Type B pancreatic cell (in vitro differentiated cells): ENCODE results near the gene NUP133. TPM values are rescaled to one million over a fixed set of nuclear protein-coding genes. Genes with fewer than 3 reads are reported as not detected.
A peak's percentile ranks its signal among the peaks of the same experiment; 100 is the strongest.

ENCODE experiments used
- DNase-seq: peaks from one replicate; pipeline ENCODE4 v3.0.0; 2021; ENCODE audit warnings: mixed read lengths; ENCODE audit not compliant: unreplicated experiment; ENCODE audit errors: extremely low spot score
- H3K27ac Mint-ChIP-seq: 2 replicates; pipeline ENCODE4 v1.8.0; 2021; ENCODE audit warnings: mild to moderate bottlenecking, mixed read lengths
- H3K27me3 Mint-ChIP-seq: 2 replicates; pipeline ENCODE4 v1.8.0; 2021; ENCODE audit warnings: mixed read lengths
- H3K36me3 Mint-ChIP-seq: 2 replicates; pipeline ENCODE4 v1.8.0; 2021; ENCODE audit warnings: mixed read lengths
- H3K4me1 Mint-ChIP-seq: one replicate; pipeline ENCODE4 v1.8.0; 2021; ENCODE audit warnings: mixed read lengths; ENCODE audit not compliant: unreplicated experiment
- H3K4me3 Mint-ChIP-seq: 2 replicates; pipeline ENCODE4 v1.8.0; 2021; ENCODE audit warnings: mild to moderate bottlenecking, mixed read lengths
- H3K9me3 Mint-ChIP-seq: 2 replicates; pipeline ENCODE4 v1.8.0; 2021; ENCODE audit warnings: mixed read lengths
- total RNA-seq: library from RNA; stranded (reverse); gene quantifications from 2 replicates; pipeline ENCODE4 v1.2.1, GENCODE V29; 2021; ENCODE audit warnings: low replicate concordance
- TF ChIP-seq, protein P1 (sequence below): fragments of 200-600 bp; sonication (generic); conservative IDR thresholded peaks from 2 replicates; pipeline ENCODE4 v1.5.0; 2021; ENCODE audit warnings: antibody characterized with exemption, mild to moderate bottlenecking

The NUP133 gene
- total RNA-seq, 1 donor from 2014 or later: 53.9 TPM

DNA sequence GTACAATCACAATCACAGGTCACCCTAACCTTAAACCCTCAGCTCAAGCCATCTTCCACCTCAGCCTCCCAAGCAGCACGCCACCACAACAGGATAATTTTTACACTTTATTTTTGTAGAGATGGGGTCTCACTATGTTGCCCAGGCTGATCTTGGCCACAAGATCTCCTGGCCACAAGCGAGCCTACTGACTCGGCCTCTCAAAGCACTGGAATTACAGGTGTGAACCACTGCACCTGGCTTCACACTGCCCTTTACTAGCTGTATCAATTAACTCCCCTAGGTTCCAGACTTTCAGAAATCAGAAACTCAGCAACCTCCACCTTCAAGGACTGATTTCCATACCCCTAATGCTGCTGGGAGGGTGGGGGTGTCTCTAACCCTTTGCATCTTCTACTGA, 37.0 kb downstream of the NUP133 start:
- no peak for DNase-seq
- no peaks in the 10 kb centered on the region for H3K27me3 Mint-ChIP-seq
- H3K9me3 Mint-ChIP-seq: no peaks in the 10 kb centered on the region
- H3K4me3 Mint-ChIP-seq: no peak overlapping the region
- no peak overlapping the region for H3K27ac Mint-ChIP-seq
- TF ChIP-seq, protein P1, sequence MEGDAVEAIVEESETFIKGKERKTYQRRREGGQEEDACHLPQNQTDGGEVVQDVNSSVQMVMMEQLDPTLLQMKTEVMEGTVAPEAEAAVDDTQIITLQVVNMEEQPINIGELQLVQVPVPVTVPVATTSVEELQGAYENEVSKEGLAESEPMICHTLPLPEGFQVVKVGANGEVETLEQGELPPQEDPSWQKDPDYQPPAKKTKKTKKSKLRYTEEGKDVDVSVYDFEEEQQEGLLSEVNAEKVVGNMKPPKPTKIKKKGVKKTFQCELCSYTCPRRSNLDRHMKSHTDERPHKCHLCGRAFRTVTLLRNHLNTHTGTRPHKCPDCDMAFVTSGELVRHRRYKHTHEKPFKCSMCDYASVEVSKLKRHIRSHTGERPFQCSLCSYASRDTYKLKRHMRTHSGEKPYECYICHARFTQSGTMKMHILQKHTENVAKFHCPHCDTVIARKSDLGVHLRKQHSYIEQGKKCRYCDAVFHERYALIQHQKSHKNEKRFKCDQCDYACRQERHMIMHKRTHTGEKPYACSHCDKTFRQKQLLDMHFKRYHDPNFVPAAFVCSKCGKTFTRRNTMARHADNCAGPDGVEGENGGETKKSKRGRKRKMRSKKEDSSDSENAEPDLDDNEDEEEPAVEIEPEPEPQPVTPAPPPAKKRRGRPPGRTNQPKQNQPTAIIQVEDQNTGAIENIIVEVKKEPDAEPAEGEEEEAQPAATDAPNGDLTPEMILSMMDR: no peak
- peaks cover 23% of the 10 kb centered on the region for H3K36me3 Mint-ChIP-seq
- H3K4me1 Mint-ChIP-seq: no peaks in the 10 kb centered on the region

DNA sequence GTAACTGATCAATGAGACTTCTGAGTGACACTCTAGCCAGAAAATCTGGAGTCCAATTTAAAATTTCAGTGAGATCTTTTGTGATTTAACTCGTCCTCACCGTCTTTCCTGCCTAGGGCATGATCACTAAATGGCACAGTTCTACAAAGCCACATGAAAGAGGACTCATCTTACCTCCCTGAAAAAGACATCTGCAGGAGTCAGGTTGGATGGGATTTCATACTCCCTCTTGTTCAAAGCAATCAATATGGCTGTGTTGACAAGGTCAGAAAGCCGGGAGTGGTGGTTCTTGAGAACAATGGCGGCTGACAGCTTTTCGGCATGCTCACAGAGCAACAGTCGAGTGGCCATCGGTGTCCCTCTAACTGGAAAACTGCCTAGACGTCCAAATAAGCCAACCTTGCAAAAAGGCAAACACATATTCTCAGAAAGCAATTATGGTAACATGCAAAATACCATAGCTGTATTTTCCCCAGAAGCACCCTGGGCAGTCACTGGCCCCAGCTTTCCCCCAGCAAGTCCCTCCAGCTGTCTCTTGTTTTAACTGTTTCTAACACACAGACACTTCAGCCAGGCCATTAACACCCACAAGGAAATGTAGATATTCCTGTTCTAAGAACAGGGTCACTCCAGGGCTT, 37.6 kb downstream of the NUP133 start:
- no peak for DNase-seq
- H3K4me3 Mint-ChIP-seq: no peak overlapping the region
- H3K4me1 Mint-ChIP-seq: no peaks in the 10 kb centered on the region
- no peaks in the 10 kb centered on the region for H3K27me3 Mint-ChIP-seq
- H3K27ac Mint-ChIP-seq: no peak overlapping the region
- no peaks in the 10 kb centered on the region for H3K9me3 Mint-ChIP-seq
- peaks cover 21% of the 10 kb centered on the region for H3K36me3 Mint-ChIP-seq
- TF ChIP-seq, protein P1: no peak

DNA sequence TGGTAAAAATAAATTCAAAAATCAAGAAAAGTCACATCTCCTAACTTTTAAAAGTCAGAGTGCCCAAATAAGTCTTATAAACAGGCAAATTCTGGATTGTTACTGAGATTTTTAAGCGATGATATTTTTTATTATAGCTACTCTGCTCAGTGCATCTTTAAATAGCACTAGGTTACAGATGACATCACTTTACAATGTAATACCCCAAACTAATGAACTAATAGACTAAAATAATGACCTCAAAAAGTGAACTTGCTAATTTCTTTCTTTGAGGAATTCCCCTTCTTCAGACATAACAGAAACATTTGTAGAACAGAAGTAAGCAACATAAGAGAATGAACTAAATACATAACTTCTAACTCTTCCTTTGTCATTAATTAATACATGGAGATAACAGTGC, 41.3 kb downstream of the NUP133 start:
- peaks cover 28% of the 10 kb centered on the region for H3K36me3 Mint-ChIP-seq
- no peaks in the 10 kb centered on the region for H3K9me3 Mint-ChIP-seq
- TF ChIP-seq, protein P1: no peak
- H3K4me3 Mint-ChIP-seq: no peak overlapping the region
- no peak for DNase-seq
- no peaks in the 10 kb centered on the region for H3K27me3 Mint-ChIP-seq
- no peaks in the 10 kb centered on the region for H3K4me1 Mint-ChIP-seq
- peak overlapping the region; percentile 37 for H3K27ac Mint-ChIP-seq

DNA sequence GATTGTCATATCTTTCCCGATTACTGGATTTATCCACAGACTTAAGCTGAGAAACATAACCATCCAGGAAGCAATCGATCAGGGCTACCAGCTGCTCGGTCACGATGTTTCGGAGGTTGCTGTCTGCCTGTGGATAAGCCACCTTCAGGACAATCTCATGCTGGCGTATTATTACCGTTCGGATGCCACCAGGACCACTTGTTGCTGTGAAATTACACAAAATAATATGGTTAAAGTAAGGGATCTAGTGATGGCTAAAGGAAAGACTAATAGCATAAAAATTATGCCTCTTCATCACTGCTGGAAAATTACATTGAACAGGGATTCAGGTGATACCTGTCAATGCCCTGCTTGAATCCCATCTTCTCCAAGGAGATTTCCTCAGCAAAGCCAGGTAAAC, 43.5 kb downstream of the NUP133 start:
- H3K27ac Mint-ChIP-seq: no peak overlapping the region
- TF ChIP-seq, protein P1: no peak
- H3K4me1 Mint-ChIP-seq: no peaks in the 10 kb centered on the region

DNA sequence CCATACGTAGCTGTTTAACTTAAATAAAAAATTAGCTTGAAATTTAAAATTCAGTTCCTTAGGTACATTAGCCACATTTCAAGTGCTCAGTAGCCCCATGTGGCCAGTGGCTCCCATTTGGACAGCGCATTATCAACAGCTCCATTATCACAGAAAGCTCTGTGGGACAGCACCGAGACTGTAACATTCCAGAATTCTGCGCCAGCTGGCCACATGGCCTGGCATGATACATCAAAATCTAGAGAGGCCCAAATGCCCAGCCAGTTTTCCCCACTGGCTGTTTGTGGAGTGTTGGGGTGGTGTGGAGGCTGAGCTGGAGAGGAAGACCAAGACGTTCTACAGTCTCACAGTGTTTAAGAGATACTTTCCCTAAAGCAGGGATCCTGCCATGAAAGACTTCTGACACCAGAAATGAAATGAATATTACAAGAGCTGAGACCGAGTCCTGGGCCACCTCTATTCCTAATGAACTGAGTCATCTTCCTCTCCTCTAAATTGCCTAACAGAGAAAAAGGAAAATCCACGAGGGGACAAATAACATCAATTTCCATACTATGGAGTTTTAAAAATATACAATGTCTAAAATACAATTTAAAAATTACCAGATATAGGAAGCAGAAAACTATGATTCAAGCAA, 47.0 kb downstream of the NUP133 start:
- no peak overlapping the region for H3K4me3 Mint-ChIP-seq
- no peaks in the 10 kb centered on the region for H3K4me1 Mint-ChIP-seq
- H3K27me3 Mint-ChIP-seq: no peaks in the 10 kb centered on the region
- H3K9me3 Mint-ChIP-seq: no peaks in the 10 kb centered on the region
- no peak overlapping the region for H3K27ac Mint-ChIP-seq
- H3K36me3 Mint-ChIP-seq: peaks cover 34% of the 10 kb centered on the region
- TF ChIP-seq, protein P1: no peak
- DNase-seq: no peak

More for the DNA sequence above, 43.5 kb downstream of the NUP133 start:
- no peak for DNase-seq
- Mint-ChIP-seq H3K27me3 (no peaks in the 10 kb centered on the region), H3K4me3 (no peak overlapping the region), H3K36me3 (peaks cover 27% of the 10 kb centered on the region), H3K9me3 (no peaks in the 10 kb centered on the region)
